ENCODE results near the gene CYP17A1. TPM values are rescaled to one million over a fixed set of nuclear protein-coding genes. Genes with fewer than 3 reads are reported as not detected.
"Not testable (repeated sequence)": the region's sequence is repeated elsewhere in the genome, so short reads cannot be mapped to it uniquely, and the experiment has no call there.

Gene CYP17A1
- total RNA-seq, 1 donor from 2014 or later: not detected

DNA sequence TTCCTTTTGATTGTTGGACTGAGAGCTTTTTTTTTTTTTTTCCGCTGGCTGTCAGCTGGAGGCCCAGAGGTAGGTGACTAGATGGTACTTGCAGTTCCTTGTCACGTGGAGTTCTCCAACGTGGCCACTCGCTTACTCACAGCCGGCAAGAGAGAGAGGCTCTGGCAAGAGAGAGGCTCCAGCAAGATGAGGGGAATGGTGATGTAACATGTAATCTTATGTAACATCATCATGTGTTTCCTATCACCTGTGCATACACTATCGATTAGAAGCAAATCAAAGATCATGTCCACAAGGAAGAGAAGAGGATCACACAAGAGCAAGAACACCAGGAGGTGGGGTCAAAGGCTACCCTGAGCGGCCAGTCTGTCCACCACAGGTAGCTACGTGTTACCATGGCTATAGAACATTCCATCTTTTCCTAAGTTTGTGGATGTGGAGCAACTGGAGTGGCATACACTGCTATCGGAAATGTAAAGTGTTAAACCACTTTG, 12.9 kb upstream of the CYP17A1 start:
- no peak for TF ChIP-seq CTCF (conservative IDR thresholded peaks at IDR 0.05; ENCODE audit: low read depth, low read length)
- H3K4me3 ChIP-seq (ENCODE audit: low read depth, low read length): no peak overlapping the region
- DNase-seq (ENCODE audit: low read depth): no peak

DNA sequence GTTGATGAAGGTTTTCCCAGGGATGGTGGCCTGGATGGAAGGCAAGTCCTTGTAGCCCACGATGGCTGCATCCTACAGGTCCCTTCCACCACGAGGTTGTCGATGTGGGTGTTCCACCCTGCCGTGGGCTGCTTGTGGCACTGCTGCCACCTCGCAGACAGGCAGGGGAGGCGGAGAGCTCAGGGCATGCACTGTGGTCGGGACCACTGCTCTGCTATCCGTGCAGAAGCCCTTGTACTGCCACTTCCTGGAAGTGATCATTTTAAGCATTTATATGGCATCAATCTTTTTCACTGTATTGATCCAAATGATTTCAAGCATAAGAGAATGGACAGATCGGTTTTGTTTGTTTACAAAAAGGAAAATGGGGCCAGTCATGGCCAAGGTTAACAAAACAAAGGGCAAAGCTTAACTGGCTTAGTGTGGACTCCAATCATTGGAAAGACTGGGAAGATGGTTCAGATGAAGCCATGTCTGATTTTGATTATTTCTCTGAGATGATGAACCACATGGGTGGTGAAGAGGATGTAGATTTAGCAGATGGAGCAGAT, 8.2 kb upstream of the CYP17A1 start:
- DNase-seq (ENCODE audit: low read depth): no peak
- H3K4me3 ChIP-seq (ENCODE audit: low read depth, low read length): no peak overlapping the region
- no peak for TF ChIP-seq CTCF (conservative IDR thresholded peaks at IDR 0.05; ENCODE audit: low read depth, low read length)

DNA sequence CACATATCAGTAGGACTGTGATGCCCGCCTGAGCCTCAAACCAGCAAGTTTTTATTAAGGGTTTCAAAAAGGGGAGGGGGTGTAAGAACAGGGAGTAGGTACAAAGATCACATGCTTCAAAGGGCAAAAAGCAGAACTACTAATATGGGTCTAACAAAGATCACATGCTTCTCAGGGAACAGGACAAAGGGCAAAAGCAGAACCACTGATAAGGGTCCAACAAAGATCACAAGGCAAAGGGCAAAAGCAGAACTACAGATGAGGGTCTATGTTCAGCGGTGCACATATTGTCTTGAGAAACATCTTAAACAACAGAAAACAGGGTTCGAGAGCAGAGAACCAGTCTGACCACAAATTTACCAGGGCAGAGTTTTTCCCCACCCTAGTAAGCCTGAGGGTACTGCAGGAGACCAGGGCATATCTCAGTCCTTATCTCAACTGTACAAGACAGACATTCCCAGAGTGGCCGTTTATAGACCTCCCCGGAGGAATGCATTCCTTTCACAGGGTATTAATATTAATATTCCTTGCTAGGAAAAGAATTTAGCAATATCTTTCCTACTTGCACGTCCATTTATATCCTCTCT, 7.1 kb upstream of the CYP17A1 start:
- H3K4me3 ChIP-seq (ENCODE audit: low read depth, low read length); DNase-seq (ENCODE audit: low read depth): not testable (repeated sequence)

DNA sequence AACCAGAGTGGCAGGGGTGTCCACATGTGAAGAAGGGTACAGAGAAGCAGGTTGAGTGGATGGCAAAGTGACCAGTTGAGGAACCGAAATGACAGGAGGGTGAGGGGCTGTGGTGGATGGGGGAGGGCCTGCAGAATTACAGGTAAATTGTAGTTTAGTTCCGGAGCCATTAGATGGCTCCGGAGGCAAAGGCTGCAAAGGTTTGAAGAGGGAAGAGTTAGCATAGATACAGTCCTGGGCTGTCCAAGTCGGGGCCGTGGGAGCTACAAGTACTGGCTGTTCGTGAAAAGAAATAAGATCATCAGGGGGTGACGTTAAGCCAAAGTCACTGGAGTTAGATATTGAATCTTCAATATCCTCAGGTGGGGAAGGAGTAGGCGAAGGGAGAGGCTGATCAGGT, 5.9 kb upstream of the CYP17A1 start:
- H3K4me3 ChIP-seq (ENCODE audit: low read depth, low read length); DNase-seq (ENCODE audit: low read depth): not testable (repeated sequence)
- peak; percentile 11 for TF ChIP-seq CTCF (conservative IDR thresholded peaks at IDR 0.05; ENCODE audit: low read depth, low read length)

DNA sequence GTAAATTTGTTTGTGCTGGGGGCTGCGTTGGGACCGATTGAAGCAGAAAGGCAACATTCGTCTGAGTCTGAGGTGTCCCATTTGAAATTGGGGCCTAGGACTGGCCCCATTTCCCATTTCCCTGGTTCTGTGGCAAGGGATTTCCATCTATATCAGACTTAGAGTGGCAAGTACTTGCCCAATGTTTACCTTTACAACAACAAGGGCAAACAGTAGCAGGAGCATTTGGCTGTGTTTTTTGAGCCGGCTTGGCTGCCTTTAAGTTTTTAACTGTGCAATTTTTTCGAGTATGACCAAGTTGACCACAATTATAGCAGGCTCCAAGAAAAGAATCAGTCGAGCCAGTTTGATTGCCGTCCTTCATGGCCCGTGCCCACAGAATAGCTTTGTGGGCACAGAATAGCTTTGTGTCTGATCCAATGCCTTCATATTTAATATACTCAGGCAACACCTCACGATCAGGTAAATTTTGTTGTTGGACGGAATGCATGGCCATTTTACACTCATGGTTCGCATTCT, 4.7 kb upstream of the CYP17A1 start:
- no peak for TF ChIP-seq CTCF (conservative IDR thresholded peaks at IDR 0.05; ENCODE audit: low read depth, low read length)
- no peak overlapping the region for H3K4me3 ChIP-seq (ENCODE audit: low read depth, low read length)
- DNase-seq (ENCODE audit: low read depth): no peak

GRCh38 chr10:102838276-102838927, 1.2 kb upstream of the CYP17A1 start:
- not testable (repeated sequence) for DNase-seq (ENCODE audit: low read depth); H3K4me3 ChIP-seq (ENCODE audit: low read depth, low read length)

- no peak for DNase-seq (ENCODE audit: low read depth)
- TF ChIP-seq CTCF (conservative IDR thresholded peaks at IDR 0.05; ENCODE audit: low read depth, low read length): peak; percentile 88
- no peak overlapping the region for H3K4me3 ChIP-seq (ENCODE audit: low read depth, low read length)
Observed at GRCh38 chr10:102835007-102835482, 2.2 kb downstream of the CYP17A1 start.

Measured in epithelial cell of proximal tubule (primary cell).